ENCODE data around the gene BNIP3.
A peak's percentile ranks its signal among the peaks of the same experiment; 100 is the strongest.
"Not testable (repeated sequence)": the region's sequence is repeated elsewhere in the genome, so short reads cannot be mapped to it uniquely, and the experiment has no call there.

BNIP3 gene

GRCh38 chr10:131930150-131930549 is 51.6 kb downstream of the BNIP3 start:
- no peak for DNase-seq (ENCODE audit: low spot score in 2 of 2)
- peaks cover 14% of the 10 kb centered on the region for H3K36me3 Mint-ChIP-seq
- peaks cover 40% of the 10 kb centered on the region for H3K4me1 Mint-ChIP-seq
- no peaks in the 10 kb centered on the region for H3K9me3 Mint-ChIP-seq
- peak overlapping the region; percentile 67 for H3K27ac Mint-ChIP-seq
- ATAC-seq (ENCODE audit: low read depth) = no peak
- no peaks in the 10 kb centered on the region for H3K27me3 Mint-ChIP-seq
- H3K4me3 Mint-ChIP-seq = no peak overlapping the region

GRCh38 chr10:131929122-131929845 is 52.4 kb downstream of the BNIP3 start:
- peak overlapping the region; percentile 67 for H3K27ac Mint-ChIP-seq
- H3K4me3 Mint-ChIP-seq = peak overlapping the region; percentile 19
- DNase-seq (ENCODE audit: low spot score in 2 of 2) = no peak
- no peaks in the 10 kb centered on the region for H3K9me3 Mint-ChIP-seq
- H3K4me1 Mint-ChIP-seq = peaks cover 40% of the 10 kb centered on the region
- H3K36me3 Mint-ChIP-seq = peaks cover 14% of the 10 kb centered on the region
- no peak for ATAC-seq (ENCODE audit: low read depth)
- H3K27me3 Mint-ChIP-seq = no peaks in the 10 kb centered on the region

- peak overlapping the region; percentile 35 for H3K4me3 Mint-ChIP-seq
- H3K4me1 Mint-ChIP-seq = peaks cover 41% of the 10 kb centered on the region
- peak overlapping the region; percentile 39 for H3K27ac Mint-ChIP-seq
- no peaks in the 10 kb centered on the region for H3K27me3 Mint-ChIP-seq
- no peaks in the 10 kb centered on the region for H3K9me3 Mint-ChIP-seq
- peaks cover 15% of the 10 kb centered on the region for H3K36me3 Mint-ChIP-seq
- peak; percentile 18 to 19 for DNase-seq (ENCODE audit: low spot score in 2 of 2)
- peak; percentile 95 for ATAC-seq (ENCODE audit: low read depth)
These were observed 53.3 kb downstream of the BNIP3 start for GRCh38 chr10:131928248-131929095.

- no peak for DNase-seq (ENCODE audit: low spot score in 2 of 2)
- Mint-ChIP-seq H3K4me3 (peak overlapping the region; percentile 45), H3K27me3 (no peaks in the 10 kb centered on the region), H3K27ac (no peak overlapping the region), H3K9me3 (peaks cover 2% of the 10 kb centered on the region), H3K4me1 (peaks cover 46% of the 10 kb centered on the region), H3K36me3 (peaks cover 19% of the 10 kb centered on the region)
- no peak for ATAC-seq (ENCODE audit: low read depth)
These were observed 54.8 kb downstream of the BNIP3 start for GRCh38 chr10:131926743-131927595.

- H3K4me3 Mint-ChIP-seq = no peak overlapping the region
- no peaks in the 10 kb centered on the region for H3K27me3 Mint-ChIP-seq
- H3K9me3 Mint-ChIP-seq = peaks cover 2% of the 10 kb centered on the region
- ATAC-seq (ENCODE audit: low read depth) (no peak), DNase-seq (ENCODE audit: low spot score in 2 of 2) (no peak)
- no peak overlapping the region for H3K27ac Mint-ChIP-seq
- peaks cover 50% of the 10 kb centered on the region for H3K4me1 Mint-ChIP-seq
- peaks cover 19% of the 10 kb centered on the region for H3K36me3 Mint-ChIP-seq
These were observed 55.5 kb downstream of the BNIP3 start for GRCh38 chr10:131926253-131926652.

GRCh38 chr10:131925716-131926115 is 56.0 kb downstream of the BNIP3 start:
- ATAC-seq (ENCODE audit: low read depth) = no peak
- peaks cover 17% of the 10 kb centered on the region for H3K36me3 Mint-ChIP-seq
- no peak overlapping the region for H3K27ac Mint-ChIP-seq
- no peaks in the 10 kb centered on the region for H3K27me3 Mint-ChIP-seq
- no peak overlapping the region for H3K4me3 Mint-ChIP-seq
- H3K4me1 Mint-ChIP-seq = peaks cover 52% of the 10 kb centered on the region
- no peak for DNase-seq (ENCODE audit: low spot score in 2 of 2)
- peaks cover 2% of the 10 kb centered on the region for H3K9me3 Mint-ChIP-seq

- no peak overlapping the region for H3K27ac Mint-ChIP-seq
- peaks cover 49% of the 10 kb centered on the region for H3K4me1 Mint-ChIP-seq
- no peak for DNase-seq (ENCODE audit: low spot score in 2 of 2)
- ATAC-seq (ENCODE audit: low read depth) = no peak
- H3K36me3 Mint-ChIP-seq = peaks cover 14% of the 10 kb centered on the region
- H3K27me3 Mint-ChIP-seq = no peaks in the 10 kb centered on the region
- H3K4me3 Mint-ChIP-seq = no peak overlapping the region
- H3K9me3 Mint-ChIP-seq = peaks cover 2% of the 10 kb centered on the region
These were observed 56.6 kb downstream of the BNIP3 start for GRCh38 chr10:131925011-131925649.

GRCh38 chr10:131923038-131923756 is 58.5 kb downstream of the BNIP3 start:
- no peak for DNase-seq (ENCODE audit: low spot score in 2 of 2)
- H3K27me3 Mint-ChIP-seq = no peaks in the 10 kb centered on the region
- no peak overlapping the region for H3K27ac Mint-ChIP-seq
- no peak overlapping the region for H3K4me3 Mint-ChIP-seq
- H3K9me3 Mint-ChIP-seq = peaks cover 2% of the 10 kb centered on the region
- H3K4me1 Mint-ChIP-seq = peaks cover 49% of the 10 kb centered on the region
- ATAC-seq (ENCODE audit: low read depth) = no peak
- peaks cover 7% of the 10 kb centered on the region for H3K36me3 Mint-ChIP-seq

- peak overlapping the region; percentile 65 for H3K27ac Mint-ChIP-seq
- no peaks in the 10 kb centered on the region for H3K27me3 Mint-ChIP-seq
- peaks cover 6% of the 10 kb centered on the region for H3K36me3 Mint-ChIP-seq
- peak overlapping the region; percentile 0 for H3K4me3 Mint-ChIP-seq
- DNase-seq (ENCODE audit: low spot score in 2 of 2) (no peak), ATAC-seq (ENCODE audit: low read depth) (peak; percentile 88)
- peaks cover 47% of the 10 kb centered on the region for H3K4me1 Mint-ChIP-seq
- peaks cover 2% of the 10 kb centered on the region for H3K9me3 Mint-ChIP-seq
These were observed 60.5 kb downstream of the BNIP3 start for GRCh38 chr10:131921184-131921583.

GRCh38 chr10:131920693-131921092 is 61.0 kb downstream of the BNIP3 start:
- Mint-ChIP-seq H3K36me3 (peaks cover 6% of the 10 kb centered on the region), H3K27ac (peak overlapping the region; percentile 65), H3K9me3 (peaks cover 2% of the 10 kb centered on the region), H3K27me3 (no peaks in the 10 kb centered on the region), H3K4me1 (peaks cover 47% of the 10 kb centered on the region), H3K4me3 (no peak overlapping the region)
- ATAC-seq (ENCODE audit: low read depth) (no peak), DNase-seq (ENCODE audit: low spot score in 2 of 2) (no peak)

GRCh38 chr10:131920151-131920550 is 61.6 kb downstream of the BNIP3 start:
- H3K4me3 Mint-ChIP-seq = no peak overlapping the region
- peaks cover 6% of the 10 kb centered on the region for H3K36me3 Mint-ChIP-seq
- ATAC-seq (ENCODE audit: low read depth) (no peak), DNase-seq (ENCODE audit: low spot score in 2 of 2) (no peak)
- H3K27me3 Mint-ChIP-seq = no peaks in the 10 kb centered on the region
- peak overlapping the region; percentile 40 for H3K27ac Mint-ChIP-seq
- peaks cover 47% of the 10 kb centered on the region for H3K4me1 Mint-ChIP-seq
- peaks cover 2% of the 10 kb centered on the region for H3K9me3 Mint-ChIP-seq

GRCh38 chr10:131919461-131919860 is 62.3 kb downstream of the BNIP3 start:
- Mint-ChIP-seq H3K4me1 (peaks cover 49% of the 10 kb centered on the region), H3K4me3 (peak overlapping the region; percentile 2), H3K27ac (peak overlapping the region; percentile 40)
- H3K27me3 Mint-ChIP-seq; ATAC-seq (ENCODE audit: low read depth); H3K36me3 Mint-ChIP-seq; DNase-seq (ENCODE audit: low spot score in 2 of 2); H3K9me3 Mint-ChIP-seq: not testable (repeated sequence)
